HFFc6 (cell line): ENCODE measurements around the gene LTC4S. TPM values are rescaled to one million over a fixed set of nuclear protein-coding genes. Genes with fewer than 3 reads are reported as not detected.

Source experiments
- DNase-seq: peaks from one replicate; pipeline ENCODE4 v3.0.0-alpha.2; 2018
- H3K27ac Mint-ChIP-seq: 2 replicates; pipeline ENCODE4 v1.8.0; 2020; ENCODE audit warnings: mild to moderate bottlenecking, mixed read lengths
- H3K27me3 Mint-ChIP-seq: 2 replicates; pipeline ENCODE4 v1.8.0; 2021; ENCODE audit warnings: mild to moderate bottlenecking, moderate library complexity, mixed read lengths; ENCODE audit not compliant: insufficient read depth
- H3K36me3 Mint-ChIP-seq: 2 replicates; pipeline ENCODE4 v1.8.0; 2021; ENCODE audit warnings: low read depth, mixed read lengths
- H3K4me1 Mint-ChIP-seq: 2 replicates; pipeline ENCODE4 v1.8.0; 2020; ENCODE audit warnings: low read depth, mixed read lengths
- H3K4me3 Mint-ChIP-seq: 2 replicates; pipeline ENCODE4 v1.8.0; 2020; ENCODE audit warnings: mild to moderate bottlenecking, moderate library complexity, mixed read lengths
- H3K9me3 Mint-ChIP-seq: 2 replicates; pipeline ENCODE4 v1.8.0; 2020; ENCODE audit warnings: mild to moderate bottlenecking, mixed read lengths
- CTCF ChIP-seq: fragments of 200-600 bp; sonication (generic); IDR thresholded peaks from 2 replicates; pipeline ENCODE4 v1.5.0; 2021; ENCODE audit warnings: antibody characterized with exemption, mild to moderate bottlenecking
- total RNA-seq, 6 experiments: library from RNA; stranded (reverse); fragmentation: NEBNext Ultra II Directional; extraction: Animal tissue kit (Norgen Biotek cat#: 25700); gene quantifications; 2 replicates in 1 of 6; 3 replicates in 5 of 6; pipeline ENCODE4 v1.2.3, GENCODE V29; 2021

LTC4S gene
- total RNA-seq, 6 experiments from 2014 or later: not detected

DNA sequence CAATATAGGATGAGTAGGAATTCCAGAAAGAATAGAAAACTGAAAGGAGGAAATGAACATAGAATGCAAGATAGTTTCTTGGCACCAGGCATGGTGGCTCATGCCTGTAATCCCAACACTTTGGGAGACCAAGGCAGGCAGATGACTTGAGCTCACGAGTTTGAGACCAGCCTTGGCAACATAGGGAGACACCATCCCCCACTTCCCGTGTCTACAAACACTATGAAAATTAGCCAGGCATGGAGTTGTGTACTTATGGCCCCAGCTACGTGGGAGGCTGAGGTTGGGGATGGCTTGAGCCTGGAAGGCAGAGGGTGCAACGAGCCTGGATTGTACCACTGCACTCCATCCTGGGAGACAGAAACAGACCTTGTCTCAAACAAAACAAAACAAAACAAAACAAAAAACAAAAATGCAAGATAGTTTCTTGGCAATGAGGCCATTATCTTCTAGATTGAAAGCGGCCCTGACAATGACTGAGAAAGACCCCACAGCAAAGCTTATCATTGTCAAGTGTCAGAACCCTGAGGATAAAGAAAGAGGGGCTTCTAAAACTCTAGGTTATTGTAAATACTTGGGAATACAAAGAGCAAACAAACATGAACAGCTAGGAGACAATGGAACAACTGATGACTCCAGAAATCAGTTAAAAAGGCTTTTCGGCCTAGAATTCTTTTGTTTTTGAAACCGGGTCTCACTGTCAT, 36.1 kb downstream of the LTC4S start:
- Mint-ChIP-seq H3K27me3 (peaks cover 13% of the 10 kb centered on the region), H3K4me1 (peaks cover 17% of the 10 kb centered on the region), H3K27ac (no peak overlapping the region), H3K9me3 (peaks cover 9% of the 10 kb centered on the region), H3K4me3 (no peak overlapping the region), H3K36me3 (peaks cover 84% of the 10 kb centered on the region)
- no peak for DNase-seq
- no peak for TF ChIP-seq CTCF

DNA sequence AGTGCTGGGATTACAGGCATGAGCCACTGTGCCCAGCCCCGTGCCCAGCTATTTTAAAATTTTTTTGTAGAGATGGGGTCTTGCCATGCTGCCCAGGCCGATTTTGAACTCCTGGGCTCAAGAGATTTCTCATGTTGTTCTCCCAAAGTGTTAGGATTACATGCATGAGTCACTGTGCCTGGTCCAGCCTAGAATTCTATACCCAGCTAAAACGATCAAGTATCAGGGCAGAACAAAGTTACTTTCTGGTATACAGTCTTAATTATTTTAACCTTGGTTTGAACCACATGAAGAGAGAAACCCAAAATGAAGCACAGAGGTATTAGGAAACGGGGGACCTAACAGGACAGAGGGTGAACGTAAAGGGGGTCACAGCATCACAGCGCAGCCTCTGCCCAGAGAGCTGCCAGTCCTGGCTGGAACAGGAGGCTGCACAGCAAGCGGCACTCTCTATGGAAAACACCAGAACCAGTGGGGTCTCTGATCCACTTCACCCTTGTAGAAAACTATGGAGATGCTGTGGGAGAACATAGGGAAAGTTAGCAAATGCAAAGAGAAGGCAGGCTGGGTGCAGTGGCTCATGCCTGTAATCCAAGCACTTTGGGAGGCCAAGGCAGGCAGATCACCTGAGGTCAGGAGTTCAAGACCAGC, 37.2 kb downstream of the LTC4S start:
- Mint-ChIP-seq H3K36me3 (peaks cover 77% of the 10 kb centered on the region), H3K27ac (peak overlapping the region; percentile 33; the same call in 1 of the 2 replicates), H3K9me3 (peaks cover 9% of the 10 kb centered on the region), H3K4me1 (peaks cover 17% of the 10 kb centered on the region), H3K4me3 (no peak overlapping the region), H3K27me3 (peaks cover 13% of the 10 kb centered on the region)
- no peak for TF ChIP-seq CTCF
- no peak for DNase-seq

GRCh38 chr5:179832039-179832745, 38.4 kb downstream of the LTC4S start:
- Mint-ChIP-seq H3K4me1 (peaks cover 19% of the 10 kb centered on the region), H3K27ac (no peak overlapping the region), H3K27me3 (peaks cover 13% of the 10 kb centered on the region), H3K4me3 (no peak overlapping the region; the same call in 1 of the 2 replicates), H3K9me3 (peaks cover 9% of the 10 kb centered on the region), H3K36me3 (peaks cover 79% of the 10 kb centered on the region)
- no peak for DNase-seq
- no peak for TF ChIP-seq CTCF

DNA sequence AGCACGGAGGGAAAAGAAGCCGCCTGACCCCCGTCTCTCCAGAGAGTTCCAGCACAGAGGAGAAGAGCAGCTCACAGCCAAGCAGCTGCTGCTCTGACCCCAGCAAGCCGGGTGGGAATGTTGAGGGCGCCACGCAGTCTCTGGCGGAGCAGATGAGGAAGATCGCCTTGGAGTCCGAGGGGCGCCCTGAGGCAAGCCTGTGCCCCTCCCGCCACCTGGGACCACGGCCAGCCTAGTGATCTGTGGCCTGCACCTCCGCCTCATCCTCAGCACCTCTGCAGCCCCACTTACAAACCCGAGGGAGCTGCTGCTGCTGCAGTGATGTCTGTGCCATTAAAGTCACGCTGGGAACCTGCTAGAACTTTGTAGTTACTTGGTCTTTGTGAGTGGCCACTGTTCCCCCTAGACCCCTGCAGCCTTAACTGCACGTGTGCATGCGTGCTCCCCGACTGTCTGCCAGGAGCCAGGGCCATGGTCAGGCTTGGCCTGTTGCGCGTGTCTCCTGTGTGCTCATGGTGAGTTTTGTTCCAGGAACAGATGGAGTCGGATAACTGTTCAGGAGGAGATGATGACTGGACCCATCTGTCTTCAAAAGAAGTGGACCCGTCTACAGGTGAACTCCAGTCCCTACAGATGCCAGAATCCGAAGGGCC, 39.4 kb downstream of the LTC4S start:
- TF ChIP-seq CTCF: no peak
- H3K27me3 Mint-ChIP-seq: peaks cover 10% of the 10 kb centered on the region
- DNase-seq: no peak
- peaks cover 9% of the 10 kb centered on the region for H3K9me3 Mint-ChIP-seq
- peaks cover 9% of the 10 kb centered on the region for H3K4me1 Mint-ChIP-seq
- no peak overlapping the region; the same call in 1 of the 2 replicates for H3K27ac Mint-ChIP-seq
- H3K36me3 Mint-ChIP-seq: peaks cover 74% of the 10 kb centered on the region
- H3K4me3 Mint-ChIP-seq: no peak overlapping the region

DNA sequence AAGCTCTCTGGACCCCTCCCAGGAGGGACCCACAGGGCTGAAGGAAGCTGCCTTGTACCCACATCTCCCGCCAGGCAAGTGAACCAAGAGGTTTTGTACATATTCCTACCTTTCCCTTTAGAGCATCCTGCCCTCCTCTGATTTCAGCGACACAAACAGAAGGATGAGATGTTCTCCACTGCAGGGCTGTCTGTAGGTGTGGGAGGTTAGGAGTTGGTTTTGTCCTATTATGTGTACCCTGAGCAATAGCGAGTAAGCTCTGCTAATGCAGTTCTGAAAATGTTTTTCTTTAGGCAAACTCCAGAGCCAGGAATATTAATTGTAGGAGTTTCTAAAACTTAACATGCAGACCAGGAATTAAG, 39.9 kb downstream of the LTC4S start:
- H3K9me3 Mint-ChIP-seq: peaks cover 9% of the 10 kb centered on the region
- H3K36me3 Mint-ChIP-seq: peaks cover 69% of the 10 kb centered on the region
- no peak overlapping the region for H3K4me3 Mint-ChIP-seq
- no peak overlapping the region; the same call in 1 of the 2 replicates for H3K27ac Mint-ChIP-seq
- H3K4me1 Mint-ChIP-seq: peaks cover 9% of the 10 kb centered on the region
- DNase-seq: no peak
- no peak for TF ChIP-seq CTCF
- H3K27me3 Mint-ChIP-seq: peaks cover 11% of the 10 kb centered on the region
